RWPE1 (cell line): ENCODE data around the gene BCL3.
"Not testable (repeated sequence)": the region's sequence is repeated elsewhere in the genome, so short reads cannot be mapped to it uniquely, and the experiment has no call there.

Experiments
- CTCF ChIA-PET: fragments of 350-600 bp; sonication (Branson Sonifier 250); formaldehyde crosslinking; extraction: SDS; loops from one replicate; lab custom pipeline; 2021; lab: Yijun Ruan, JAX
- POLR2A ChIA-PET: fragments of 400-600 bp; formaldehyde crosslinking; extraction: SDS; loops from one replicate; lab custom pipeline; 2020; ENCODE audit warnings: antibody characterized with exemption; ENCODE audit not compliant: low non-redundant PET; lab: Yijun Ruan, JAX
- DNase-seq: peaks from one replicate; pipeline ENCODE4 v3.0.0; 2012; ENCODE audit warnings: low spot score
- H3K27ac ChIP-seq: fragments of 450-650 bp; 2 replicates; pipeline ENCODE4 v1.5.1; 2017
- TF ChIP-seq, protein P1 (sequence below): fragments of 450-650 bp; conservative IDR thresholded peaks from 2 replicates; pipeline ENCODE4 v1.5.1; 2017; ENCODE audit warnings: low read depth, mild to moderate bottlenecking

Gene BCL3

DNA sequence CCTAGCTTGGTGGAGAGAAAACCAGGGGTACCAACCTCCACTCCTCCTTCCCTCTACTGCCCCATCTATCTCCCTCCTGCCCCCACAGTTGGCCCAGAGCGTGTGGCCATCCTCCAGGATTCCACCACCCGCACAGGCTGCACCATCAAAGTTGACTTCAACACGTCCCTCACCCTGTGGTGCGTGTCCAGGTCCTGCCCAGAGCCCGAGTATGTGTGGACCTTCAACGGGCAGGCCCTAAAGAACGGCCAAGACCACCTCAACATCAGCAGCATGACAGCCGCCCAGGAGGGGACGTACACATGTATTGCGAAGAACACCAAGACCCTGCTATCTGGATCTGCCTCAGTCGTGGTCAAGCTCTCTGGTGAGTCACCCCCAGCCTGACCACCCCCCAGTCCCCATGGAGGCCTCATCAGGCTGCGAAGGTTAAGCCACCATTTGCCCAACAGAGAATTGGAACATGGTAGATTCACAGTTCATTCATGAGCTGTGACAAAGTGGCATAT, 43.0 kb upstream of the BCL3 start:
- TF ChIP-seq, protein P1, sequence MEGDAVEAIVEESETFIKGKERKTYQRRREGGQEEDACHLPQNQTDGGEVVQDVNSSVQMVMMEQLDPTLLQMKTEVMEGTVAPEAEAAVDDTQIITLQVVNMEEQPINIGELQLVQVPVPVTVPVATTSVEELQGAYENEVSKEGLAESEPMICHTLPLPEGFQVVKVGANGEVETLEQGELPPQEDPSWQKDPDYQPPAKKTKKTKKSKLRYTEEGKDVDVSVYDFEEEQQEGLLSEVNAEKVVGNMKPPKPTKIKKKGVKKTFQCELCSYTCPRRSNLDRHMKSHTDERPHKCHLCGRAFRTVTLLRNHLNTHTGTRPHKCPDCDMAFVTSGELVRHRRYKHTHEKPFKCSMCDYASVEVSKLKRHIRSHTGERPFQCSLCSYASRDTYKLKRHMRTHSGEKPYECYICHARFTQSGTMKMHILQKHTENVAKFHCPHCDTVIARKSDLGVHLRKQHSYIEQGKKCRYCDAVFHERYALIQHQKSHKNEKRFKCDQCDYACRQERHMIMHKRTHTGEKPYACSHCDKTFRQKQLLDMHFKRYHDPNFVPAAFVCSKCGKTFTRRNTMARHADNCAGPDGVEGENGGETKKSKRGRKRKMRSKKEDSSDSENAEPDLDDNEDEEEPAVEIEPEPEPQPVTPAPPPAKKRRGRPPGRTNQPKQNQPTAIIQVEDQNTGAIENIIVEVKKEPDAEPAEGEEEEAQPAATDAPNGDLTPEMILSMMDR, result no peak
- DNase-seq, result no peak
- ChIA-PET POLR2A (no interaction called here), CTCF (interaction anchor here (1.5 kb wide), 1 partner anchor 16 kb away, joined by 6 read pairs; no protein-coding TSS in a partner anchor)
- no peak overlapping the region for H3K27ac ChIP-seq

DNA sequence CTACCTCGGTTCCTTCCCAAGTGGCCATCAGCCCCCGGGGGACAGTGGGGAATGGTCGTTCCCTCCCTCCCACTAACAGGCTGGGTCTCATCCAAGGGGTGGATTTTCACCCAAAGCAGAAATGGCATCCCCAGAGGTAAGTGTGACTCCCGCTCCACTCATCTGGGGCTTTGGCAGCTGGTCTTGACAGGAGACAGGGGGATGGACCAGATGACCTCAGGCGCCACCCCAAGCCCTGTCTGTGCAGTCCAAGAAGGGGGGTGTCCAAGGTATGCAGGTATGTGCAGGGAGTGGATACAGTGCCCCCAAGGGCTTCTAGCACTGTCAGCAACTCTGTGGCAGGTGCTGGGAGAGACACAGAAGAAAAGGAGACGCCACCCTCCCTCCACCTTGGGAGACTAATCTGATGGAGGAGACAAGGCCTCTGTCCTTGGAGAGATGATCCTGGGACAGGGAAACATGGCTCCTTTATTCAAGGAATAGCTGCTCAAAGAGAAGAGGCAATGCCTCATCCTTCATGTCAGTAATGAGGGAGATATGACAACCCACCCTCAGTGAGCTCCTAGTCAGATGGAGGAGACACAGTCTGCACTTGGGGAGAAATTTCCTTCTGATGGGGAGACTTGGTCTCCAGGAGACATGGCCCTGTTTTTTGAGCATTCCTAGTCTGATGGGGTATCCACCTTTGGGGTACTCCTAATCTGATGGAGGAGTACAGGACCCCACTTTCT, 41.8 kb upstream of the BCL3 start:
- DNase-seq, result no peak
- ChIA-PET POLR2A (no interaction called here), CTCF (interaction anchor here (0.7 to 1.5 kb wide), 2 partner anchors 17 kb away, joined by 4 to 6 read pairs; no protein-coding TSS in a partner anchor)
- TF ChIP-seq, protein P1, result no peak
- no peak overlapping the region for H3K27ac ChIP-seq

DNA sequence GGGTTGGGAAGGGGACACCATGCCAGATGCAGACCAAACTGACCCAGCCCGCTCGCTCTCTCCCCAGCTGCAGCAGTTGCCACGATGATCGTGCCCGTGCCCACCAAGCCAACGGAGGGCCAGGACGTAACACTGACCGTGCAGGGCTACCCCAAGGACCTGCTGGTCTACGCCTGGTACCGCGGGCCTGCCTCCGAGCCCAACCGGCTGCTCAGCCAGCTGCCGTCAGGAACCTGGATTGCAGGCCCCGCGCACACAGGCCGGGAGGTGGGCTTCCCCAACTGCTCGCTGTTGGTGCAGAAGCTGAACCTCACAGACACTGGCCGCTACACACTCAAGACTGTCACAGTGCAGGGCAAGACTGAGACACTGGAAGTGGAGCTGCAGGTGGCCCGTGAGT, 40.7 kb upstream of the BCL3 start:
- no peak for DNase-seq
- POLR2A ChIA-PET, result no interaction called here
- no peak overlapping the region for H3K27ac ChIP-seq
- CTCF ChIA-PET, result interaction anchor here (0.7 kb wide), 1 partner anchor 16 kb away, joined by 4 read pairs; no protein-coding TSS in a partner anchor
- TF ChIP-seq, protein P1, result no peak

DNA sequence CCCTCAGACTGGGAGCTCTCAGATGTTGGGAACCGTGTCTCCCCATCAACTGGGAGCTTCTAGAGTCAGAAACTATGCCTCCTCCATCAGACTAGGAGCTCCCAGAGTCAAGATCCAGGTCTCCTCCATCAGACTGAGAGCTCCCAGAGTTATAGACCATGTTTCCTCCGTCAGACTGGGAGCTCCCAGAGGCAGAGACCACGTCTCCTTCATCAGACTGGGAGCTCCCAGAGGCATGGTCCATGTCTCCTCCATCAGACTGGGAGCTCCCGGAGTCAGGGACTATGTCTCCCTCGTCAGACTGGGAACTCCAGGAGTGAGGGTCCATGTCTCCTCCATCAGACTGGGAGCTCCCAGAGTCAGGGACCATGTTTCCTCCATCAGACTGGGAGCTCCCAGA, 39.6 kb upstream of the BCL3 start:
- H3K27ac ChIP-seq, result no peak overlapping the region
- TF ChIP-seq, protein P1, result no peak
- ChIA-PET POLR2A (no interaction called here), CTCF (interaction anchor here (0.7 kb wide), 1 partner anchor 133 kb away, joined by 3 read pairs; no protein-coding TSS in a partner anchor)
- DNase-seq, result no peak

DNA sequence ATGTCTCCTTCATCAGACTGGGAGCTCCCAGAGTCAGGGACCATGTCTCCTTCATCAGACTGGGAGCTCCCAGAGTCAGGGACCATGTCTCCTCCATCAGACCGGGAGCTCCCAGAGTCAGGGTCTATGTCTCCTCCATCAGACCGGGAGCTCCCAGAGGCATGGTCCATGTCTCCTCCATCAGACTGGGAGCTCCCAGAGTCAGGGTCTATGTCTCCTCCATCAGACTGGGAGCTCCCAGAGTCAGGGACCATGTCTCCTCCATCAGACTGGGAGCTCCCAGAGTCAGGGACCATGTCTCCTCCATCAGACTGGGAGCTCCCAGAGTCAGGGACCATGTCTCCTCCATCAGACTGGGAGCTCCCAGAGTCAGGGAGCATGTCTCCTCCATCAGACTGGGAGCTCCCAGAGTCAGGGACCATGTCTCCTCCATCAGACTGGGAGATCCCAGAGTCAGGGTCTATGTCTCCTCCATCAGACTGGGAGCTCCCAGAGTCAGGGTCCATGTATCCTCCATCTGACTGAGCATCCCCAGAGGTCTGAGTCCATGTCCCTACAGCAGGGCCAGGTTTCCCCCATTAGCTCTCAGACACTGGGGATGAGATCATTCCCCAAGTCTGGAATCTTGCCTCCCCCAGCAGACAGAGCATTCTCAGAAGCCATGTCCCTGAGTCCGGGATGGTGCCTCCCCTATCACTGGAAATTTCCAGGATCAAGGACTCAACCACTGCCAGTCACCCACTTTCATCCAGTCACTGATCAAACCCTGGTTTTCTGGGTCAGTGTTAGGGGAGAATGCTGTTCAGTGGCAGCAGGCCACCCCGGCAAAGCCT, 38.9 kb upstream of the BCL3 start:
- POLR2A ChIA-PET, CTCF ChIA-PET, H3K27ac ChIP-seq, DNase-seq: not testable (repeated sequence)

DNA sequence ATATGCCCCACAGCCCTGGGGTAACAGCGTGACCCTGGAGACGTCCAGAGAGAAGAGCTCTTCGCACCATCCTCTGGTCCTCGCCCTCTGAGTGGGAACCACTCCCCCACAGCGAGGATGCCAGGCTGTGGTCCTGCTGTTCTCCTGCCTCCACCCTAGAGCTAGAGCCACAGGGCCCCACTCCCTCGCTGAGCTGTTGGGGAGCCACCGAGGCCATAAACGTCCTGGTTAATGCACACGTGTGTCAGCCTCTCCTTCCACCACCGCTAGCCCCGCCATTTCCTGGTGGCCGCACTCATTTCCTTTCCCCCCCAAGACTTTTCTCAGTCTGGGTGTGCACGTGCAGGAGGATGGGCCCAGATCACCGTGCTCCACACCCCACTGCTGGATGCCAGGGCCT, 38.0 kb upstream of the BCL3 start:
- POLR2A ChIA-PET, result no interaction called here
- H3K27ac ChIP-seq, result no peak overlapping the region; the same call in 1 of the 2 replicates
- CTCF ChIA-PET, result no interaction called here

More for the DNA sequence above, 38.0 kb upstream of the BCL3 start:
- TF ChIP-seq, protein P1, result no peak
- no peak for DNase-seq
